Astrocyte of the spinal cord (primary cell): Measurements from ENCODE around the gene INPP5A.

Experiments
- DNase-seq: peaks from one replicate; pipeline ENCODE4 v3.0.0; 2011; ENCODE audit warnings: low read depth, low spot score
- H3K4me3 ChIP-seq: 2 replicates; pipeline ENCODE4 v1.5.1; 2011; ENCODE audit warnings: low read depth, mild to moderate bottlenecking, low read length, moderate library complexity
- in situ Hi-C: cut with HindIII; loops from 2 replicates; pipeline ENCODE4 v1.10.0; 2017; ENCODE audit warnings: low sequenced_read_pairs
- TF ChIP-seq, protein P1 (sequence below): IDR thresholded peaks from 2 replicates; pipeline ENCODE4 v1.5.1; 2012; ENCODE audit warnings: low read depth, mild to moderate bottlenecking, low read length, inconsistent platforms

INPP5A gene

DNA sequence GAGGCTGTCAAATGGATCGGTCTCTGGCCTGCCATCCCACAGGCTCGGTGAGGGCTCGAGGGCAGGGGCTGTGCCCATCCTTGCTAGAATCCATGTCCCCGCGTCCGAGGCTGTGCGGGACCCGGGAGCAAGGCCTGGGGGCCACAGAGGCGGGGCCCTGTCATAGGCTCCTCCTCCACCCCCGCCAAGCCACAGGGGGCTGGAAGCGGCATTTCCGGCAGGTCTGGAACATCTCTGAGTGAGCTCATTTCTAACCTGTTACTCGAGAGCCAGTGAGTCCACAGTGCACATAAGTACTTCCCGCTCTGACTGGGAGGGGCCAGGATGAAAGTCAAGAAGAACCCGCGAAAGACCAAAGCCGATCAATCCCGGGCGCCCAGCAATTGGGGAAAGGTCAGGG is 190.7 kb downstream of the INPP5A start:
- TF ChIP-seq, protein P1, sequence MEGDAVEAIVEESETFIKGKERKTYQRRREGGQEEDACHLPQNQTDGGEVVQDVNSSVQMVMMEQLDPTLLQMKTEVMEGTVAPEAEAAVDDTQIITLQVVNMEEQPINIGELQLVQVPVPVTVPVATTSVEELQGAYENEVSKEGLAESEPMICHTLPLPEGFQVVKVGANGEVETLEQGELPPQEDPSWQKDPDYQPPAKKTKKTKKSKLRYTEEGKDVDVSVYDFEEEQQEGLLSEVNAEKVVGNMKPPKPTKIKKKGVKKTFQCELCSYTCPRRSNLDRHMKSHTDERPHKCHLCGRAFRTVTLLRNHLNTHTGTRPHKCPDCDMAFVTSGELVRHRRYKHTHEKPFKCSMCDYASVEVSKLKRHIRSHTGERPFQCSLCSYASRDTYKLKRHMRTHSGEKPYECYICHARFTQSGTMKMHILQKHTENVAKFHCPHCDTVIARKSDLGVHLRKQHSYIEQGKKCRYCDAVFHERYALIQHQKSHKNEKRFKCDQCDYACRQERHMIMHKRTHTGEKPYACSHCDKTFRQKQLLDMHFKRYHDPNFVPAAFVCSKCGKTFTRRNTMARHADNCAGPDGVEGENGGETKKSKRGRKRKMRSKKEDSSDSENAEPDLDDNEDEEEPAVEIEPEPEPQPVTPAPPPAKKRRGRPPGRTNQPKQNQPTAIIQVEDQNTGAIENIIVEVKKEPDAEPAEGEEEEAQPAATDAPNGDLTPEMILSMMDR, result no peak
- DNase-seq, result no peak
- H3K4me3 ChIP-seq, result no peak overlapping the region
- in situ Hi-C loops, result no loop called here

DNA sequence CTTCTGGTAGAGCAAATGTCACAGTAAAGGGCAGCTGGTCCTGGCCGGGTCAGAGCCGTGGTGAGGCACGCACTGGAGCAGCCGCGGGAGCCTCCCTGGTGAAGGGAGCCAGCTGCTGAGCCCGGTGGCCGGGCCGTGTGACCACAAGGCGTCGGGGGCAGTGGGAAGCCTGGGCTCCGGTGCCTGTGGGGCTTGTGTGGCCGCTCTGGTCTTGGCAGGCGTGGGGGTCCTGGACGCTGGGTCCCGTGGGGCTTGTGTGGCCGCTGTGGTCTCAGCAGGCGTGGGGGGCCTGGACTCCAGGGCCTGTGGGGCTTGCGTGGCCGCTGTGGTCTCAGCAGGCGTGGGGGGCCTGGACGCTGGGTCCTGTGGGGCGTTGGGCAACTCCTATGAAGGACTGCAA is 191.2 kb downstream of the INPP5A start:
- no peak overlapping the region for H3K4me3 ChIP-seq
- TF ChIP-seq, protein P1, result no peak
- in situ Hi-C loops, result no loop called here
- DNase-seq, result no peak

DNA sequence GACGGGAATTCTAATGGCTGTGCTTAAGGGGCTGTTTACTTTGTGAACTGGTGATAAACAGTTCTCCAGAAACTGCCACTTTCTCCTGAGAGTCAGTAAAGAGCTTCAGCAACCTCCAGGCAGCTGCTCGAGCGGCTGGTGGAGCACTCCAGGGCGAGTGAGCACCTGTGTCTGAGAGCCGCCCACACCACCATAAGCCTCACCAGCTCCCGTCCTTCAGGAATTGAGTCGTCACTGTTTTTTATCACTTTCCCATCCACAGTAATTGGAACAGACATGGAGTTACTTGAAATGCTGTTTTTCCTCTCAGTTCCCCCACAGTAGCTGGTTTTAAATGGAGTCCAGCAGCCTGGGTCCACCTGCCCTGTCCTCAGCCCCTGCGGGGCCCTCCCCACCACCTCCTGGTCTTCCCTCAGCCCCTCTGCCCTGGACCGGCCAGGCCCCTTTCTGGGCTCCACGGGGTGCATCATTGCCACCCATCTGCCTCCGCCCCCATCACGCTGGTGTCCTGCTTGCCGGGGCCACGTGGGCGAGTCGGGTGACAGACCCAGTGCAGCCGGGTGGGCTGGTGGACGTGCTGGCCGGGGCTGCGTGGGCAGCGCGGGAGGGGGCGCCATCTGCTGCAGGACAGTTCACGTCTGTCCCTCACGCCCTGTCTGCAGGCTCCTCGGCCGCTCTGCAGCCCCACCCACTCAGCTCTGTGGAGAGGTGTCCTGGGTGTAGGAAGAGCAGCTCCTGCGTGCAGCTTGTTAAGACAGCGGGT is 192.4 kb downstream of the INPP5A start:
- no peak for DNase-seq
- TF ChIP-seq, protein P1, result no peak
- no peak overlapping the region for H3K4me3 ChIP-seq
- in situ Hi-C loops, result no loop called here

DNA sequence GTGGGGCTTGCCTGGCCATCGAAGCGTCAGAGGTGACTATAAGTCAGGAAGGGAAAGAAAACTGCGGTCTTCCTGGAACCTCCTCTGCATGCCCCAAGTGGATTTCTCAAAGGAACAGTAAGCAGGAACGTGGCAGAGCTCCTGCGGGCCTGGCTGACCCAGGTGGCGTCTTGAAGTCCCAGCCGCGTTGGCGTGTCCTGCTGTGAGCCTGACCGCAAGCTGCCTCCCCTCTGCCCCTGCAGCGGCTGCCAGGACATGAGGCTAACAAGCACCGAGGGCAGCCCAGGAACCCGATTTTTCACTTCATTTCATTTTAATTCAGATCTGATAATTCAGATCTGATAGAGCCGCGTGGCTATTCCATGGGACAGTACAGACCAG is 193.0 kb downstream of the INPP5A start:
- TF ChIP-seq, protein P1, result no peak
- DNase-seq, result no peak
- H3K4me3 ChIP-seq, result no peak overlapping the region
- in situ Hi-C loops, result no loop called here

DNA sequence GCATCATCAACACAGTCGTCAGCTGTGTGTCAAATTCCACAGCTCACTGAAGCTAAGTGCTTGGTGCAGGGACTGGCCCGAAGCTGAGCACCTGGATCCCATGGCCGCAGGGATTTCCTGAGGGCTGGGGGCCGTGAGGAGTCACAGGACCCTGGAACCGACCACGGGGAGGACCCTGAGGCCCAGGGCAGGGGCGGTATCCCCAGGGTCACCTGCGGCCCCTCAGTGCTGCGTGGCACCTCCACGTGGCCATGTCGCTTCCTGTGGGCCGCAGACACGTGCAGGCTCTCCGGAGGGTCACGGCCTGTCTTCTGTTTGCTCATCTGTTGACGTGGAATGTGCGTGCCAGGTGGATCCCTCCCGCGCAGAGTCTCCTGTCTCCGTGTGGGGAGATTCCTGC is 194.9 kb downstream of the INPP5A start:
- no peak for DNase-seq
- H3K4me3 ChIP-seq, result no peak overlapping the region
- in situ Hi-C loops, result no loop called here
- TF ChIP-seq, protein P1, result no peak

DNA sequence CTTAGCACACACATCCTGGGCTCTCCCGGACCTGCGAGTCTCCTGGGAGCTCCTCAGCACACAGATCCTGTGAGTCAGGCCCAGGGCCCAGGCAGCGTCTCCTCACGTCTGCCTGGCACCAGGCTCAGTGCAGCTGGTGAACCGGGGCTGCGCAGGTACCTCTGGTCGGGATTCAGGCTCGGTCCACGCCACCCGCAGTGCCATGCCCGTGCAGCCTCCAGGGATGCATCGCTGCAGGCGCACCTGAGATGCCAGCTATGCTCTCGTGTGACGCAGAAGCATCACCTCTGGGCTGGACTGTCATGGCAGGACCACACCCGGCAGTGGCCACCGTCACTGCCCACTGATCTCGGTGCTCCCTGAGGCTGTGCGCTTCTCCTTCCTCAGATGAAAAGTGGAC is 196.3 kb downstream of the INPP5A start:
- in situ Hi-C loops, result no loop called here
- DNase-seq, result no peak
- TF ChIP-seq, protein P1, result no peak
- H3K4me3 ChIP-seq, result no peak overlapping the region
